Vagina (tissue), 2 donors: Measurements from ENCODE around the gene SH3BP5L. TPM values are rescaled to one million over a fixed set of nuclear protein-coding genes. Genes with fewer than 3 reads are reported as not detected.
"Not testable (repeated sequence)": the region's sequence is repeated elsewhere in the genome, so short reads cannot be mapped to it uniquely, and the experiment has no call there.

ENCODE experiments used
- DNase-seq, 2 donors: peaks; one replicate each; pipeline ENCODE4 v3.0.0-alpha.2; 2017; ENCODE audit errors: extremely low spot score in 2 of 2
- H3K27ac ChIP-seq: fragments of 200-600 bp; sonication (generic); one replicate; pipeline ENCODE4 v1.5.1; 2019
- H3K27me3 ChIP-seq: fragments of 200-600 bp; sonication (generic); one replicate; pipeline ENCODE4 v1.5.1; 2019
- H3K36me3 ChIP-seq, 2 donors: fragments of 200-600 bp; sonication (generic); one replicate each; pipeline ENCODE4 v1.5.1; 2017 to 2019
- H3K4me1 ChIP-seq: fragments of 200-600 bp; sonication (generic); one replicate; pipeline ENCODE4 v1.5.1; 2019
- H3K4me3 ChIP-seq, 2 donors: fragments of 200-600 bp; sonication (generic); 1 replicate in 1 of 2; 2 replicates in 1 of 2; pipeline ENCODE4 v1.5.1; 2016 to 2019
- H3K9me3 ChIP-seq: fragments of 200-600 bp; sonication (generic); one replicate; pipeline ENCODE4 v1.5.1; 2019
- POLR2A ChIP-seq, 2 donors: fragments of 450-650 bp; IDR thresholded peaks; one replicate each; pipeline ENCODE4 v1.6.1; 2017; ENCODE audit warnings: antibody characterized with exemption in 2 of 2, mild to moderate bottlenecking in 2 of 2, moderate library complexity in 2 of 2
- POLR2AphosphoS5 ChIP-seq, 2 donors: sonication (generic); formaldehyde crosslinking; IDR thresholded peaks; one replicate each; pipeline ENCODE4 v1.9.0; 2017; ENCODE audit warnings: antibody characterized with exemption in 2 of 2, mild to moderate bottlenecking in 2 of 2, low read depth in 1 of 2; ENCODE audit not compliant: insufficient read depth in 1 of 2
- intact Hi-C: fragments of 100-400 bp; cut with DNase I; formaldehyde crosslinking; loops from one replicate; pipeline ENCODE4 v1.15.1; 2023
- total RNA-seq: library from RNA; depleted of rRNA; stranded (reverse); fragments of >200 nt; gene quantifications from one replicate; pipeline ENCODE4 v1.2.3, GENCODE V29; 2016
- TF ChIP-seq, protein P1 (sequence below), 3 experiments: fragments of 450-650 bp in 2 of 3; fragments of 200-600 bp in 1 of 3; sonication (generic) in 1 of 3; IDR thresholded peaks; one replicate each; pipeline ENCODE4 v1.5.1; 2017 to 2019; ENCODE audit warnings: antibody characterized with exemption in 3 of 3, mild to moderate bottlenecking in 2 of 3, moderate library complexity in 2 of 3

SH3BP5L gene
- total RNA-seq, 1 donor from 2014 or later, result 18.7 TPM

DNA sequence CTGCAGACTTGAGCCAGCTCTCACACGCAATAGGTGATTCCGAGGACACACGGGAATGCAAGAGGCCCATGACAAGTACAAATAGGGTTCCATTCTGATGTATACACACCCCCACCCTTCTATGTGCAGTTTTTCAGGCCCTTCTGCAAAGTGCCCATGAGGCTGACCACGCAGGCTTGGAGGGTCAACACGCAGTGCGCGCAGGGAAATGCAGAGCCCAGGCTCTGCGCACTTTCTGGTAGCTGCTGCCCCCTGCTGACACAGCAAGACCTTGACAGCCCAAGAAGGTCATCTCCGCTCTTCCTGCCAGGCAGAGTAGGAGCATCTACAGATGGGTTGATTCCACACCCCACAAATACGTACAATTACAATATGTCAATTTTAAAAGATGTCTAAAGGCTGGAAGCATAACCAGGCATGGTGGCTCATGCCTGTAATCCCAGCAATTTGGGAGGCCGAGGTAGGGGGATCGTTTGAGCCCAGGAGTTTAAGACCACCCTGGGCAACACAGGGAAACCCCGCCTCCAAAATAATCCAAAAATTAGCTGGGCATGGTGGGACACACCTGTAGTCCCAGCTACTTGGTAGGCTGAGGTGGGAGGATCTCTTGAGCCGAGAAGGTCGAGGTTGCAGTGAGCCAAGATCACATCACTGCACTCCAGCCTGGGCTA is 18.5 kb downstream of the SH3BP5L start:
- H3K36me3 ChIP-seq, result no peaks in the 10 kb centered on the region
- H3K4me1 ChIP-seq, result peaks cover 18% of the 10 kb centered on the region
- no peak overlapping the region for H3K4me3 ChIP-seq
- H3K27me3 ChIP-seq, result no peaks in the 10 kb centered on the region
- intact Hi-C loops, result no loop called here
- no peaks in the 10 kb centered on the region for H3K9me3 ChIP-seq
- TF ChIP-seq, protein P1, sequence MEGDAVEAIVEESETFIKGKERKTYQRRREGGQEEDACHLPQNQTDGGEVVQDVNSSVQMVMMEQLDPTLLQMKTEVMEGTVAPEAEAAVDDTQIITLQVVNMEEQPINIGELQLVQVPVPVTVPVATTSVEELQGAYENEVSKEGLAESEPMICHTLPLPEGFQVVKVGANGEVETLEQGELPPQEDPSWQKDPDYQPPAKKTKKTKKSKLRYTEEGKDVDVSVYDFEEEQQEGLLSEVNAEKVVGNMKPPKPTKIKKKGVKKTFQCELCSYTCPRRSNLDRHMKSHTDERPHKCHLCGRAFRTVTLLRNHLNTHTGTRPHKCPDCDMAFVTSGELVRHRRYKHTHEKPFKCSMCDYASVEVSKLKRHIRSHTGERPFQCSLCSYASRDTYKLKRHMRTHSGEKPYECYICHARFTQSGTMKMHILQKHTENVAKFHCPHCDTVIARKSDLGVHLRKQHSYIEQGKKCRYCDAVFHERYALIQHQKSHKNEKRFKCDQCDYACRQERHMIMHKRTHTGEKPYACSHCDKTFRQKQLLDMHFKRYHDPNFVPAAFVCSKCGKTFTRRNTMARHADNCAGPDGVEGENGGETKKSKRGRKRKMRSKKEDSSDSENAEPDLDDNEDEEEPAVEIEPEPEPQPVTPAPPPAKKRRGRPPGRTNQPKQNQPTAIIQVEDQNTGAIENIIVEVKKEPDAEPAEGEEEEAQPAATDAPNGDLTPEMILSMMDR (IDR thresholded peaks at IDR 0.05), result peak; percentile 41 to 64 (median 51)
- TF ChIP-seq POLR2A (IDR thresholded peaks at IDR 0.05) (no peak), POLR2AphosphoS5 (IDR thresholded peaks at IDR 0.05; ENCODE audit: insufficient read depth in 1 of 2, low read depth in 1 of 2) (no peak)
- no peak overlapping the region for H3K27ac ChIP-seq
- no peak for DNase-seq

DNA sequence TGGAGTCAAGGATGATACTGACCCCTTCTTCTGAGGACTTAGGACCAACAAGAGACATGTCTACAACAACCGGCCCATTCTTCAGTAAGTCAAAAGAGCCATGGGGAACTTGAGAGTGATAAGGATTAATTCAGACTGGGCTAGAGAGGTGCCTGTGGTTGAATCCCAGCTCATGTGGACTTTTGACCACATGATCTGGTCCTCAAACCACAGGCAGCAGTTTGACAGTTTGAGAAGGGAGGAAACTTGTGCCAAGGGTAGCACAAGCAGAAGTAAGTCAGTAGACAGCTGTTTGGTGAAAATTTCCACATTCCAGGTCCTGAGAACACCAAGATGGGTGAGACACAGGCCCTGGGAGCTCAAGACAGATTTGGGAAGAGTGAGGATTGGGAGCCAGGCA is 19.8 kb downstream of the SH3BP5L start:
- peaks cover 10% of the 10 kb centered on the region for H3K4me1 ChIP-seq
- H3K27ac ChIP-seq, result no peak overlapping the region
- intact Hi-C loops, result no loop called here
- no peaks in the 10 kb centered on the region for H3K9me3 ChIP-seq
- H3K36me3 ChIP-seq, result no peaks in the 10 kb centered on the region
- no peaks in the 10 kb centered on the region for H3K27me3 ChIP-seq
- TF ChIP-seq POLR2A (IDR thresholded peaks at IDR 0.05) (no peak), POLR2AphosphoS5 (IDR thresholded peaks at IDR 0.05; ENCODE audit: insufficient read depth in 1 of 2, low read depth in 1 of 2) (no peak)
- TF ChIP-seq, protein P1 (IDR thresholded peaks at IDR 0.05), result no peak
- DNase-seq, result peak in 1 of 2 donors; percentile 70
- no peak overlapping the region for H3K4me3 ChIP-seq

DNA sequence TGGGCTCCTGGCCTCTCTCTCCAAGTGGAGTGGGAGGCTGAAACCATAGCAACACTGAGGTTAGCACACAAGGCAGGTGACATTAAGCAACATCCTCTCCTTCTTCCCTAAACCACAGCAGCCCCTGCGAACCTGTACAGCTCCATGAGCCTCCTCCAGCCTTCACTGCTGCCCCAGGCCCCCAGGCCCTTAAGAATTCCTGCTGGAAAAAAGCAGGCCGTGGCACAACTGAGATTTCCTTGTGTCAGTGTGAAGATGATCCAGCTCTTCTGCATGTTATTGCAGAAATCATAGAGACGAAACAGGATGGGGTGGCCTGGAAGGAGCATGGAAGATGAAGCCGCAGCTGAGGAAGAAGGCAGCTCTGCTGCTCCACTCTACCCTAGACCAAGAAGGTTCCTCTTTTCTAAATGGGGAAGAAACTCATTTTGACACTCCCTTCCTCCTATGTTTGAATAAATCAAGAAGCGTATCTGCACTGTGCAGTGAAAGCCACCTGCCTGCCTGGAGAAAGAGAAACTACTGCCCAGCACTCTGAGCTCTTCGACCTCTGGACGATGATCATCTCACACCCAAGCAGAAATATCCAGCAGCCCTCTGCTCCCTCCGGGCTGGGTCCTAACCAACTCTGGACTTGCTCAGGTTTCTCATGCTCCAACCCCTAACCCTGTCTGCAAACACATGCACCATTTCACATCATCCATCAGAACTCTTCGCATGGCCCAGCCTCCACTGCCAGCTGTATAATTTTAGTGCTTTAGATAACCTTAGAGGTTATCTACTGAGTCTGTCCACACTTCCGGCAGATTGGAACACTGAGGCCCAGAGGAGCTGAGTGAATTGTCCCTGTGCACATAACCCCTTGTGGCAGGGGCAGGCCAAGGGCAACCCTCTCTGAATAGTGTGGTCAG is 20.7 kb downstream of the SH3BP5L start:
- Histone ChIP-seq H3K27ac (no peak overlapping the region), H3K27me3 (no peaks in the 10 kb centered on the region), H3K9me3 (no peaks in the 10 kb centered on the region), H3K4me3 (no peak overlapping the region), H3K4me1 (peaks cover 1% of the 10 kb centered on the region), H3K36me3 (no peaks in the 10 kb centered on the region)
- TF ChIP-seq POLR2AphosphoS5 (IDR thresholded peaks at IDR 0.05; ENCODE audit: insufficient read depth in 1 of 2, low read depth in 1 of 2), result no peak
- TF ChIP-seq, protein P1 (IDR thresholded peaks at IDR 0.05), result no peak
- TF ChIP-seq POLR2A (IDR thresholded peaks at IDR 0.05), result no peak
- peak in 1 of 2 donors; percentile 83 for DNase-seq
- intact Hi-C loops, result no loop called here

DNA sequence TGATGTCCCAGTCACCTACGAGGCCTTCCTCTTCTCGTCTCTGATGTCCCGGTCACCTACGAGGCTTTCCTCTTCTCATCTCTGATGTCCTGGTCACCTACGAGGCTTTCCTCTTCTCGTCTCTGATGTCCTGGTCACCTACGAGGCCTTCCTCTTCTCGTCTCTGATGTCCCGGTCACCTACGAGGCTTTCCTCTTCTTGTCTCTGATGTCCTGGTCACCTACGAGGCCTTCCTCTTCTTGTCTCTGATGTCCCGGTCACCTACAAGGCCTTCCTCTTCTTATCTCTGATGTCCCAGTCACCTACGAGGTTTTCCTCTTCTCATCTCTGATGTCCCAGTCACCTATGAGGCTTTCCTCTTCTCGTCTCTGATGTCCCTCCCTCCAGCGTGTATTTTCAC is 22.2 kb downstream of the SH3BP5L start:
- H3K4me3 ChIP-seq, H3K4me1 ChIP-seq, H3K9me3 ChIP-seq, H3K27me3 ChIP-seq, H3K36me3 ChIP-seq, H3K27ac ChIP-seq, intact Hi-C loops: not testable (repeated sequence)
- DNase-seq, result peak in 1 of 2 donors; percentile 54

DNA sequence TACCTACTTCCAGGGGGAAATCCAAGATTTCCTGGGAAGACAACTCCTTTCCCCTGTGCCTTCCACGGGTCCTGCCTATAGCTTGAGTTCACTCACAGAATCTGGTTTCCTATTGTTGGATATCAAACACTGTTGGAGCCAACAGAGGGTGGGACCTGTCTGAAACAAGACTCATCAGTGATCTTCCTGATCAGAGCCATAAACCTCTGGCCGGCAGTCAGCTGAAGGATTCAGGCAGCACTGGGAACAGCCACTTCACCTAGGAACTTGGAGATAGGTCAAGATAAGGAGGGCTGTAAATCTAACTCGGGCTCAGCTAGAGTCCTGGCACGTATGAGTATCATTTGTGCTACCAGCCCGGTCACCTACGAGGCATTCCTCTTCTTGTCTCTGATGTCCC is 23.3 kb downstream of the SH3BP5L start:
- DNase-seq, result peak in 1 of 2 donors; percentile 54
- Histone ChIP-seq H3K4me1 (no peaks in the 10 kb centered on the region), H3K9me3 (no peaks in the 10 kb centered on the region), H3K4me3 (no peak overlapping the region), H3K27me3 (no peaks in the 10 kb centered on the region), H3K36me3 (no peaks in the 10 kb centered on the region), H3K27ac (no peak overlapping the region)
- TF ChIP-seq POLR2A (IDR thresholded peaks at IDR 0.05) (no peak), POLR2AphosphoS5 (IDR thresholded peaks at IDR 0.05; ENCODE audit: insufficient read depth in 1 of 2, low read depth in 1 of 2) (no peak)
- TF ChIP-seq, protein P1 (IDR thresholded peaks at IDR 0.05), result no peak
- intact Hi-C loops, result no loop called here
